ENCODE measurements around the gene ZBED6.

DNA sequence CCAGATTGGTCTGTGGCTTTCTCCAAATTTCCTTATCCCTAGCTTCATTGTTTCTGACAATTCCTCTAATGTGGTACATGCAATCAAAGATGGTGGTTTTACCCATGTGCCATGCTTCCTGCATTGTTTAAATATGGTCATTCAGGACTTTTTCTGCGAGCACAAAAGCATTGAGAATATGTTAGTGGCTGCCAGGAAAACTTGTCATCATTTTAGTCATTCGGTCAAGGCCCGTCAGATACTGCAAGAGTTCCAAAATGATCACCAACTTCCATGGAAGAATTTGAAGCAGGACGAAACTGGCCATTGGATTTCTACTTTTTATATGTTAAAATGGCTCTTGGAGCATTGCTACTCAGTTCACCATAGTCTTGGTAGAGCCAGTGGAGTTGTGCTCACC lies 3.7 kb downstream of the ZBED6 start:
- TF ChIP-seq, protein P1, sequence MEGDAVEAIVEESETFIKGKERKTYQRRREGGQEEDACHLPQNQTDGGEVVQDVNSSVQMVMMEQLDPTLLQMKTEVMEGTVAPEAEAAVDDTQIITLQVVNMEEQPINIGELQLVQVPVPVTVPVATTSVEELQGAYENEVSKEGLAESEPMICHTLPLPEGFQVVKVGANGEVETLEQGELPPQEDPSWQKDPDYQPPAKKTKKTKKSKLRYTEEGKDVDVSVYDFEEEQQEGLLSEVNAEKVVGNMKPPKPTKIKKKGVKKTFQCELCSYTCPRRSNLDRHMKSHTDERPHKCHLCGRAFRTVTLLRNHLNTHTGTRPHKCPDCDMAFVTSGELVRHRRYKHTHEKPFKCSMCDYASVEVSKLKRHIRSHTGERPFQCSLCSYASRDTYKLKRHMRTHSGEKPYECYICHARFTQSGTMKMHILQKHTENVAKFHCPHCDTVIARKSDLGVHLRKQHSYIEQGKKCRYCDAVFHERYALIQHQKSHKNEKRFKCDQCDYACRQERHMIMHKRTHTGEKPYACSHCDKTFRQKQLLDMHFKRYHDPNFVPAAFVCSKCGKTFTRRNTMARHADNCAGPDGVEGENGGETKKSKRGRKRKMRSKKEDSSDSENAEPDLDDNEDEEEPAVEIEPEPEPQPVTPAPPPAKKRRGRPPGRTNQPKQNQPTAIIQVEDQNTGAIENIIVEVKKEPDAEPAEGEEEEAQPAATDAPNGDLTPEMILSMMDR (IDR thresholded peaks at IDR 0.05): no peak
- no peak for TF ChIP-seq POLR2AphosphoS5 (IDR thresholded peaks at IDR 0.05)
